Endometrial microvascular endothelial cells (primary cell): Measurements from ENCODE around the gene DNAJC6. TPM values are rescaled to one million over a fixed set of nuclear protein-coding genes. Genes with fewer than 3 reads are reported as not detected.

Source experiments
- in situ Hi-C: cut with HindIII; loops from 2 replicates; pipeline ENCODE4 v1.10.0; 2017; ENCODE audit warnings: low sequenced_read_pairs, low pct_unique_long_range_greater_than_20kb; ENCODE audit errors: inconsistent ontology term
- total RNA-seq: library from RNA; depleted of rRNA; stranded (reverse); fragments of >200 nt; gene quantifications from one replicate; pipeline ENCODE4 v1.2.3, GENCODE V29; 2015; ENCODE audit errors: inconsistent ontology term

Gene DNAJC6
- total RNA-seq, 1 donor from 2014 or later = 3.1 TPM

DNA sequence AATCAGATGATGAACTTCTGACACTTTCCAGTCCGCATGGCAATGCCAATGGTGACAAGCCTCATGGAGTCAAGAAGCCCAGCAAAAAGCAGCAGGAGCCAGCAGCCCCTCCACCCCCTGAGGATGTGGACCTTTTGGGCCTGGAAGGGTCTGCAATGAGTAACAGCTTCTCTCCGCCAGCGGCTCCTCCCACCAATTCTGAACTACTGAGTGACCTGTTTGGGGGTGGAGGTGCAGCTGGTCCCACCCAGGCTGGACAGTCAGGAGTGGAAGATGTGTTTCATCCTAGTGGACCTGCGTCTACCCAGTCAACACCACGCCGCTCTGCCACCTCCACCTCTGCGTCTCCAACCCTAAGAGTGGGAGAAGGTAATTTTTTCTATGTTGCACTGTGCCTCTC is 83.2 kb downstream of the DNAJC6 start:
- in situ Hi-C loops = no loop called here

DNA sequence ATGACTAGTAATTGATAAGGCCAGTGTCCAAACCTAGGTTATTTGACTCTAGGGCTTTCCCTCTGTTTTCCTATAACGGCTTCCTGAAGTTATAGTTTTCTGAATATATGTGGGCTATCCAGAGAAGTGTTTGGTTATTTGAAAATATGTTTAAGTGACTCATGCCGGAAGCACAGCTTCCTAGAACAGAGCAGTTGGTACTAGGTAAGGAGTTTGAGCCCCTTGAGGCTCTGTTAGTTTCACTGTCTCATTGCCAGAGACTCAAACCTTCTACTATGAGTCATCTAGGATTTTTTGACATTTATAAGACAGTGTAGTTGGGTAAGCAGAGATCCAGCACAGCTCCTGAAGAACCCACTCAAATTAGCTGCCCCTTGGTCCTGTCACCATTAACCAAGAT is 84.0 kb downstream of the DNAJC6 start:
- in situ Hi-C loops = no loop called here

DNA sequence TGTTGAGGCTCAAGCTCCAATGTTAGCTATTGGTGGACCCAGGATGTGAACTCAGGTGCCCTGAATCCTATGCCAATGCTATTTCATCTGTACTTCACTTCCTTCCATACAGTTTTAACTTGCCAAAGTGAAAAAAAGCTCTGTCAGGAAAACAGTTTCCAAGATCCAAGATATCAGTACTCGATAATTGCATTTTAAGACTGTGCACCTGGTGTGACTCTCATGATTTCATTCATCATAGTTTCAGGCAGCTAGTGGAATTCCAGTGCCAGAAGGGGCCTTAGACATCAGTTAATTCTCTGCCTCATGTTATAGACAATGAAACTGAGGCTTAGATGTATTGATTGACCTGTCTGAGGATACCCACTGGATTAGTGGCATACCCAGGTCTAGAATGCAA is 84.6 kb downstream of the DNAJC6 start:
- in situ Hi-C loops = no loop called here

DNA sequence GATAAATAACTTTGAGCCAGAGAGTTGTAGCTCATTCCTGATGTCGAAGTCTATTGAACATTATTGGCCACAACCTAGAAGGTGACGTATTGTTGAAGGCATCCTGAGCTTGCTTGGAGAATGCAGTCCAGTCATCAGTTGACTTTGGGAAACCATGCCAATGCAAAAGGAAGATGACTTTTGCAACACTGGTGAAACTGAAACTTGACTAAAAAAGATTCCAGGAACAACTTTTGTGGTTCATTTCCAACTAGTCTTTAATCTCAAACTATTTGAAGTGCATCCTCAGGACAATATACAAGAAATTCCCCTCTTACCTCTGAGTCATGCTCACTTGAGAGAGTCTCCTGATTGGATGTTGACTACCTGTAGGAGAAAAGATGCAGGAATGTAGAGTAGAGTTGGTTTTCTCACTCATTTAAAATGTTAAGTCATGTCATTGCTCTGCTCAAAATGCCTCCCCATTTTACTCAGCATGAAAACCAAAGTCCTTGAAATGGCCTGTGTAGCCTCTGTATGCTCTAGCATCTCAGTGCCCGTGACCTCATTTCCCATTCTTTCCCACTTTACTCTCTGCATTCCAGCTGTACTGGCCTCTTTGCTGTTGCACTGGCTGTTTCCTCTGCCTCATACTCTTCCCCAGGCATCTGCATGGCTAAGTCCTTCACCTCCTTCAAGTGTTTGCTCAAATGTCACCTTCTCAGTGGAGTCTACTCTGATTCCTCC is 86.7 kb downstream of the DNAJC6 start:
- in situ Hi-C loops = no loop called here

DNA sequence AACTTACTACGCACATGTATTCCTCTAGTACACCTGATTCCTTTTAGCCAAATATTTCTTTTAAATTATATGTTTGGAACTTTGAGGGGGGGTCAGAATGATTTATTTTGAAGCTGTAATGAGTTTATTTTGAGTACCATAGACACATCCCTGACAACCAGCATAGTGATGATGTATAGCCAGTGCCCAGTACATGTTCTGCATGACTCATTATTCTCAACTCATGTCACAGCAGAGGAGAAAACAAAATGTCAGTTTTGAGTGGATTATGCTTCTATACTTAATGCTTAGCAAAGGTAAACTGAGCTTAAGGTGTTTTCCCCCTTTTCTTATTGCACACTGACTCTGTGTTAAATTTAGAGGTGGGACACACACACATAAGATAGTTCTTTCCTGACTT is 88.7 kb downstream of the DNAJC6 start:
- in situ Hi-C loops = no loop called here

DNA sequence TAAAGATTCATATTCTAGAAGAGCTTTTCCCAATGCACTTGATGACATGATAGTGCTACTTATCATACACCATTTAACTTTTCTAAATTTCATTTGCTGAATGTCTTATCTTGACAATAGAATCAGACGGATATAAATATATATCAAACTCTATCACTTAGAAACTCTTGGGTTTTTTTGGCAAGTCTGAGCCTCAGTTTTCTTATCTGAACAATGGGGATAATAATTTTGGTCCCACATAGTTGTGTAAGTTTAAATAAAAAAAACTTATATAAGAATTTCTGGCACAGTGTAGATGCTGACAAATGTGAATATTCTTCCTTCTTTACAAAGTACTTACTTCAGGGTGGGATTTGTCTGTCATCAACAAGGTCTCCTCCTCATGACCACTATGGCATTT is 89.7 kb downstream of the DNAJC6 start:
- in situ Hi-C loops = no loop called here

DNA sequence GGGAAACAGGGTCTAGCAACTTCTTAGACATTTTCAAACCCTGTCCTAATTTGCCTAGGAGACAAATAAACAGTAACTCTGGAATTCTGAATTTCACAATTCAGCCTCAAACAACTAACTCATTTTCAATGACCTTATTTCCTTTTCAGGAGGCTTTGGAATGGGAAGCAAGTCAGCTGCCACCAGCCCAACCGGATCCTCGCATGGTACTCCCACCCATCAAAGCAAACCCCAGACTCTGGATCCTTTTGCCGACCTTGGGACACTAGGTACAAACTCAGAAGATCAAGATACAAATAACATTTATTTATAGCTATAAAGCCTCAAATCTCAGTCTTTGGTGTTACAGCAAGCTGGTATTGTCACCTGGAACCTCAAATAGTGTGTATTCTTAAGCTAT is 92.3 kb downstream of the DNAJC6 start:
- in situ Hi-C loops = no loop called here

DNA sequence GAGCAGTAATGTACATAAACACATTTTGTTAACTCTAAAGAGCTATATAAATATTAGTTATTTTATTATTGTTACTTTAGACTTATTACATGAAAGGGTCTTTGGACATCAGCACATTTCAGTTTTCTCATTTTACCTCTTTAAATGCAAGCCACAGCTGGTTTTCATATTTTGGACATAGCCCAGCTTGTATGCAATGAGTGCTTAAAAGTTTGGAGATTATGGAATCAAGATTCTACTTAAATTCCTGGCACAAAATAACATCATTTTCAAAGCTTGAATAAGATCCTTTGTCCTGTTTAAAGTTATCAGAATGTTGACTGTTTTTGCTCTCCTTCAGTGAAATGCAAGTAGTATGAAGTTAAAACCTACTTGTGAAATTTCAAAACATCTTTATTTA is 95.6 kb downstream of the DNAJC6 start:
- in situ Hi-C loops = no loop called here

DNA sequence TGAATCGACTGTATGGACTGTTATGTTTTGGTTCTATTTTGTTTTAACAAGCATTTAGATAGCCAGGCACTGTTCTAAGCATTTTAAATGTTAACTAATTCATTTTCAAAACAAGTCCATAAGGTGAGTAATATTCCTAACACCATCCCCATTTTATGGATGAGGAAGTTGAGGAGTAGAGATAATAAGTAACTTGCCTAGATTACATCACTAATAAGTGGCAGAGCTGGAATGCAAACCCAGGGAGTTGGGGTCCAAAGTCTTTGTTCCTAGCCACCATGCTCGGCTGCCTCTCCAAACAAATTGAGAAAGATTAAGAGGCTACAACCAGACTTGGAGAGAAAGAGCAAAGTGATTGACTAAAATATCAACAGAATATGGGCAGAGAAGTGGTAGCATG is 98.5 kb downstream of the DNAJC6 start:
- in situ Hi-C loops = no loop called here

DNA sequence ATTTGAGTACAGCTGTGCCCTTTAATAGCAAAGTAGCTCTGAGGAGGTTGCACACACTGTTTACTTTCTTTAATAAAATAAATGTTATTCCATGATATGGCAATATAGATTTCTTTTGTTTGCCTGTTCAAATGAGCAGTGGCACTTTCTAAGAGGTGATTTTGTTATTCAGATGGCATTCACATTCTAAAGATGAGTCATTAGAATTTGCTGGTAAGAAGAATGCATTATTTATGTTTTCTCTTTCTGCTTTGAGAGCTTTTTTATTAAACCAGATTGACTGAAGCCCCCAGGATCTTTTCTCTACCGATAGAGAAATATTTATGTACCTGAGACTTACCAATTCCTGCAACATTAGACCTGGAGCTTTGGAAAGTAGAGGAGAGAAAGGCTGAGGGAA is 100.0 kb downstream of the DNAJC6 start:
- in situ Hi-C loops = no loop called here

DNA sequence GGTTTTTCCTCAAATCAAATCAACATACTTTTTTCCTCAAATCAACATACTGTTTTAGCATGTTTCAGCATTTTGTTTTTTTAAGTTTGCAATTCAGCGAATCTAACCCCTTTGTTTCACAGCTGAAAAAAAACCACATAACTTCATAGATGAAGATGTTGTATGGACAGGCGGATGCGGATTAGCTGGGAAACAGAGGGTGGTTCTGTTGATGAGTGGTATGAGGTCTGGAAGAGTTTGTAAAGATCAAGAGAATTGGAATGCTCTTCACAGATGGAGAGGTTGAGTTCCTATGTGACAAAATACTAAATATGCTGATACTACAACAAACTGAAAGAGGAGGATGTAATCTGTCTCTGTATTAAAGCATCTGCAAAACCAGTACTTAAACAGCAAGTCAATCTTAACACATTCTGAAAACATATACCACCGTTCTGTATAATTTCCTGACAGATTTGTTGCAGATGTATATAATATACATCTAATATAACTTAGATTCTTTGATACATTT is 100.5 kb downstream of the DNAJC6 start:
- in situ Hi-C loops = no loop called here

DNA sequence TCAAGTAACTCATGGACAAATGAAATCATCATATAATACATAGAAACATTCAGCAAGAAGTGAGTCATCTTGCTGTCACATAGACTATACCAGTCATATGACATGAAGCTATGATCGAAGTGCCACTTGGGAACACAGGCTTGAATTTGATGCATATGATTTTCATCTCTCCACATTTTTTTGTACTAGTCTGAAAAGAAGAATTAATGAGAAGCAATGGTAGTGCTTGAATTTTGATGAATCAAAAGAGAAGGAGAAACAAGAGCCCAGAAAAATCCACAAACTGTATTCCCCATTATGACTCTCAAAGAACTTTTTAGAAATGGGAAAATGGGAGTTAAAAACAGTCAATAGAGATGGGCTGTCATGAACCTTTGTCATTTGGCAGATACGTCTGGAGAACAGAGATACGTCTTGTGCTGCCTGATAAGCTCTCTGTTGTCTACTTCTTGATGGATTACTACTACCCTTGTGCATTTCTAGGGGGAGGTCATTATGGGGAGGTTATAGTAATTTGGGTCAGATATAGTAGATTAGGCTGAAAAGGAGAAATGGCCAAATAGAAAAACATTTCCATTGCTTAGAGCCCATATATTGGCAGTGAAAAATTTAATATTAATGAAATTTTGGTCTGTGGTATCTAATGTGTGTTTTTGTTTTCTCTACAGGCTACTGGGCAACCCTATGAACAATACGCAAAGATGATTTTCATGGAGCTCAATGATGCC is 103.1 kb downstream of the DNAJC6 start:
- in situ Hi-C loops = no loop called here

DNA sequence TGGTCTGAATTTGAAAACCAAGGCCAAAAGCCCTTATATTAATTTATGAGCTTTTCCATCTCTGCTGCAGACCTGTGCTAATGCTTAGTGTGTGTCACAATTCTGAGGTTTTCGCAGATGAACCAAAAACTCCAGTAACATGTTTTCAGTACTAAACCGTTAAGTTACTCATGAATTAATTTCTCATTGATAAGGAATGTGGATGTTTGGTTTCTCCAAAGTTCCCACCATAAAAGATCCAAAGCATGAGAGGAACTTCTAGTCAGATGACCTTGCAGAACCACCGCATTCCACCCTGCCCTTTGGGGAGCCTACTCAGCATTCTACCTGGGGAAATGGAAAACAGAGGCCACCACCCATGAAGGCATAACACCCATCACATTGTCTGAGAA is 103.6 kb downstream of the DNAJC6 start:
- in situ Hi-C loops = no loop called here

DNA sequence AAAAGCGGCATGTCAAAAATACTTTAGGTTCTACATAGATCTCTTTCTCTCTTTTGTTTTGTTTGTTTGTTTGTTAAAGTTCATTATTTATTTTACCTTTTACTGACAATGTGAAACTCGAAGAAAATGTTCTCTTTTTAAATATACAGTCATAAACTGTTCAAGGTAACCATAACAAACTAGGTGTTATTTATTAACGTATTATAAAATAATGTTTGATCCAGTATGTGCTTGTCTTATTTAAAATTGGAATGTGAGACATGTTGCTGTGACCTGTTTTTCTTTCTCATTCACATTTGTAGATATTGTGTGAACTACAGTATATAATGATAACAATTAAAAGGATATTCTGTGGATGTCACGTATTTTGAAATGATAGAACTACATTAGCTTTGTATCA is 105.2 kb downstream of the DNAJC6 start:
- in situ Hi-C loops = no loop called here

DNA sequence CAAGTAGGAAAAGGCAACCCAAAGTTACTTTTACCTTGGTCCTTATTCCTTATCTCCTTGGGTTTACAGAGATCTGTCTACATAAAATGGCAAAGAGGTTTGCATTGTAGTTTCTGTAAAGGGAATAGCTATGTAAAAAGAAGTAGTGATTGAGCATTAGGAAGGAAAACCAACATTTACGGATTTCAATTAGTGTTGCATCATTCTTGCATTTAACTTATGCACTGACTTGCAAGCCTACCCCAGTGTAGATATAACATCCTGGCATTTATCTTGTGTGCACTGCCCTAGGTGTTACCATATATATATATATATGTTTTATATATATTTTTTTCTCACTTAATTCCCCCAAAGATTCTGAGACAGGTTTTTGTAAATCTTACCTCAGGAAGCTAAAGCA is 107.4 kb downstream of the DNAJC6 start:
- in situ Hi-C loops = no loop called here

DNA sequence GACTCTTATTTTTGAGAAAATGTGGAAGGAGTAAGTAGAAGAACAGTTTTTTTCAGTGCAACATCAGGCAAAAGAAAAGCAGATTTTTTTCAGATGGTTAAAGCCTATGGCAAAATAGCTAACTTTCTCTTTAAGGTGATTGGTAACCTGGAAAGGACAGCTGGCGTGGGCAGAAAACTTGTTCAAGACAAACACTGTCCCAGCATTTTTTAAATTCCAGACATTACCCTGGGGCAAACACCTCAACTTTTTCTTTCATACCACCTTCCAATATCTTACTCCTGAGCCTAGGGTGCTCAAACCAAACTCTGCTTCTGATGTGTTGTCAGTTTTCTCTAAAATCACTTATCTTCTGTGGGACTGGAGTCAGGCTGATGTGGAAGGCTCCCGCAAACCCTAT is 108.4 kb downstream of the DNAJC6 start:
- in situ Hi-C loops = no loop called here

DNA sequence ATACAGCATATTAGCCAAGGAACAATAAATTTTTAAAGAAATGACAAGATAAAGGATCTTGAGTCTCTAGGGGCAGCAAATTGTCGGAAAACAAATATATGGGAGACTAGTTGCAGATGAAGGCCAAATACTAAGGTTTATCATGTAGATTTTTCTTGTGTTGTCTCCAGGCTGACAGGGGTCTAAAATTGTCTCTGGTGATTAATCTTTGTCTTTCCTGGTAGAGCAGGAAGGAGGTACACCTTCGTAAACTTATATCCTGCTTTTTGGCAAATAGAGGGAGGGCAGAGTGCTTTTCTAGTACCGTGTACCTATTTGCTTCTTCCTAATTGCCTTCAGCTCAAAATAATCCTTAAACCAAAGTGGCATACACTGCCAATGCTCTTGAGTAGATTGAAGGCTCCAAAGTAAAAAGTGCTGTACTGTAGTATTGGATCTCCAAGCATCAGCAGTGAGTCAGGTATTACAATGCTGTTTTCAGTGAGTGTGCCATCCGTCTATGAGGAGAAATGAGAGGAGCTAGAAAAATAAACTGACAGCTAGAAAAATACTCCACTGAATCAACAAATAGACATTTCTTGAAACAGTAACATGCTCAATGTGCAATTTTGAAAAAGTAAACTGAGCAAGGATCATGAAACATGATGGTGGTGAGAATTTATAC is 109.3 kb downstream of the DNAJC6 start:
- in situ Hi-C loops = no loop called here

DNA sequence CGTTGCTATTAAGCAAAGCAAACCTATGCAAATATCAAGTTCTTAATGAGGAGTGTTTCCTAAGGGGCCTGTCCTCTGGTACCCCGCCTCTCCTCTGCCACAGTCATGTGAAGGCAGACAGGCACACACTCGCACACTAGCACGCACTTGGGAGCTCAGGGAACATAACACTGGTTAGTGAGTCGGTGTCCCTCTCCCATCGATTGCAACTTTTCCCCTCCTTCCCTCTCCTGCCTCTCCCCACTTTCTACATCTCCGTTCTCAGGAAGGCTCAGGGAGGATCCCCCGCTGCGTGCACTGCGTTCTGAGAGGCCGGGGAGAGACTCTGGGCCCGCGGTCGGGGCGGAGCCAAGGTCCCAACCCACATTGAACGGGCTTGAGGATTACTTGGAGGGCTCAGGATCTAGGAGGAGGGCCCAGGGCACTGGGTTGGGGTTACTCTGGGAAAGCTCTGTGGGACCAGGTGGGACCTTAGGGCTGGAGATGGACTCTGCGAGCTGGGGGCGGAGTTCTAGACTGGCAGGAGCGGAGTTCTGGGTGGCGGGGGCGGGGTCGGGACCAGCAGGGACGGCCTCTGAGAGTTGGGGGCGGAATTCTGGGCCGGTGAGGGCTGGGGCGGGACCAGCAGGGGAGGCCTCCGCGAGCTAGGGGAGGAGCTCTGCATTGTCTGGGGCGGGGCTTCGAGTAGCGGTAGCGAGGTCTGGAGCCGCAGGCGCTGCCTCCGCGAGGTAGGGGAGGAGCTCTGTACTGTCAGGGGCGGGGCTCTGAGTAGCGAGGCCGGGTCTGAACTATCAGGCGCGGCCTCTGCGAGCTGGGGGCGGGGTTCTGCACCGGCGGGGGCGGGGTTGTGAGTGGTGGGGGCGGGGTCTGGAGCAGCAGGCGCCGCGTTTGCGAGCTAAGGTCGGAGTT is 110.6 kb downstream of the DNAJC6 start:
- in situ Hi-C loops = no loop called here
